GM12801 (cell line): ENCODE measurements around the gene TMEM14B.

Experiments
- CTCF ChIP-seq: IDR thresholded peaks from one replicate; pipeline ENCODE4 v1.5.1; 2011; ENCODE audit warnings: control low read depth; ENCODE audit not compliant: insufficient read length; ENCODE audit errors: extremely low read depth

The TMEM14B gene

GRCh38 chr6:10736731-10737130 lies 10.9 kb upstream of the TMEM14B start:
- TF ChIP-seq CTCF, result no peak

- TF ChIP-seq CTCF, result no peak
Observed at GRCh38 chr6:10740061-10740460, 7.5 kb upstream of the TMEM14B start.

- TF ChIP-seq CTCF, result no peak
Observed at GRCh38 chr6:10742251-10742650, 5.4 kb upstream of the TMEM14B start.

GRCh38 chr6:10743515-10743914 lies 4.1 kb upstream of the TMEM14B start:
- TF ChIP-seq CTCF, result no peak

- TF ChIP-seq CTCF, result no peak
Observed at GRCh38 chr6:10745116-10745515, 2.5 kb upstream of the TMEM14B start.

- no peak for TF ChIP-seq CTCF
Observed at GRCh38 chr6:10746915-10747250, 722 bp upstream of the TMEM14B start.

- TF ChIP-seq CTCF, result no peak
Observed at GRCh38 chr6:10749734-10750133, 2.1 kb downstream of the TMEM14B start.

GRCh38 chr6:10756085-10756484 lies 8.5 kb downstream of the TMEM14B start:
- no peak for TF ChIP-seq CTCF
